NCI-H524 treated with DMSO at 0.1 percent for 48 hours (cell line): Measurements from ENCODE around the gene USP10.

Source experiments
- DNase-seq: peaks from one replicate; lab custom pipeline; 2025; lab: John Stamatoyannopoulos, UW

The USP10 gene

DNA sequence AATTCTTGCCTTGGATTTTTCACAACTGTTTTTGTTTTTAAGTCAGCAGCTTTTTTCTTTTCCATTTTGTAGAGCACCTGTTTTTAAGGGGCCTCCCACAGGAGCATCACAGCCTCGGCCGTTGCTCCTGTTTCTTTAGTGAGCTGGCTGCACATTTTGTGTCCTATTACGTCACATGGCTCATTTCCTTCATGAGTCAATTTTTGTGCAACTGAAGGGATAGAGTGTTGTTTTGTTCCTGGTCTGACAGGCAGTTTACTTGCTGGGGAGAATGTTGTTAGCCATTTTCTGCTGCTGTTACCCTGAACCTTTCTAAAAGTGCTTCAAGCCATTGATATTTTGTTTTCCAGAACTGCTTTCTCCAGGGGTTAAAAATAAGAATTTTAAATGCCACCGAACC is 75.0 kb downstream of the USP10 start:
- DNase-seq = no peak

DNA sequence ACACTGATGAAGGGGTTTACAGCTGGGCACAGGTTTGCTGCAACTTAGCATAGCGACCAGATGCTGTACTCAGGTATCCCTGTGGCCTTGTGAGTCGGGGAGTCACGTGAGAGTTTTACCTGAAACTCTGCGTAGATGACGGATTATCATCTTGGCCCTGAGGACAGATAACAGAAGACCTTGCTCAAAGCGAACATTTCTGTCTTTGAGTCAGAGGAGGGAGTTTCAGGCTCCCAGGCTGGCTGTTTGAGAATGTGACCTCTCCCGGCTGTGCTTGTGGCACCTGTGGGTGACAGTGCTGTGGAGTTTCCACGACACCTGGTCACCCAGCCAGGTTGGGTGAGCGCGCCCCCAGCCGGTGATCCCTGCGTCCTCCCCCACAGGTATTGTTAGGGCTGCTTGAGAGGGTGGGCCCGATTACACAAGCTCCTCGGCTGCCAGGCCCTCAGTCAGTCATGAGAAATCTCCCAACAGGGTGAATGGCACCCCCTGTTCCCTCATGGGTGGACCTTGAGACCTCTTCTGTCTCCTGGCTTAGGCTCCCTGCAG is 75.5 kb downstream of the USP10 start:
- DNase-seq = no peak

DNA sequence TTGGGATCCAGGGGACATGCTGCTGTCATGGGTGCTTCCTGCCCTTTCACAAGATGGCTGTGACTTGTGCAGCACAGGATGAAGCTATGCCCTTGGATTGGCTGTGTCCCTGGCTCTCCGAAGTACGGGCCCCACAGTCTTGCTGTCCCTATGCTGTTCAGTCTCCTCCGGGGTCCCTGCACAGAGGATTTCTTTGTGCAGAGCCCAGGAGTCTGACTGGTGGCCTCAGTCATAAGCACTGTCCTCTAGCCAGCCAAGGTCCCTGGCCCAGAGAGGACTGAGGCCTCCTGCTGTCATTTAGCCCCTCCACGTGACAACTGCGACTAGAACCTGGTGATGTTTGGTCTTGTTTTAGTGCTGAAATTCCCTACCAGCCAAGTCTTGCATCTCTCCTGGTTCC is 77.6 kb downstream of the USP10 start:
- DNase-seq = no peak

DNA sequence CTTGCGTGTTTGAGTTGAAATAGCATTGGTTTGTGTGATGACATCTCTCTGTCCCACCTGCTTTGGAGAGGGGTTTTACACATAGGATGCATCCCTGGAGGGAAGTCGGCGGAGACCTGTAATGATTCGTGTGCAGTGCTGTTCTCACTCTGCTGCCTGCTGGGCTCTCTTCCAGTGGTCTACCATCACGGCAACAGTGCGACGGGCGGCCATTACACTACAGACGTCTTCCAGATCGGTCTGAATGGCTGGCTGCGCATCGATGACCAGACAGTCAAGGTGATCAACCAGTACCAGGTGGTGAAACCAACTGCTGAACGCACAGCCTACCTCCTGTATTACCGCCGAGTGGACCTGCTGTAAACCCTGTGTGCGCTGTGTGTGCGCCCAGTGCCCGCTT is 78.9 kb downstream of the USP10 start:
- no peak for DNase-seq

DNA sequence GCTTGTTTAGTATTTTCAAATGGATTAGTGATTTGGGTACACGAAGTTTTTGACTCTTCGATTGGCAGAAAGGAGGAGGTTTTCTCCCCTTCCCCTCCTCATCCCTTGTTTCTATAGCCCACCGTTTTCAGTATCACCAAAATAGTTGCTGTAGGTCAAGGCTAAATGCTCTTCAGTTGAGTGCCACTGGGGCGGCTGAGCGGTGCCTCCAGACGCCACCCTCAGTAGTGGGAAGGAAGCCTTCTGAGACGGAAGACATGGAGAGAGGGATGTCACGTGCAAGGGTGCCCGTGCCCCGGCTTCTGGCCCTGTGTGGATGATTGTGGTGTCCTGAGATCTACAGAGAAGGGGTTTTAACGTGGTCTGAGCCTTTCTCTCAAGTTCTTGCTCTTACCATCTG is 80.3 kb downstream of the USP10 start:
- no peak for DNase-seq

DNA sequence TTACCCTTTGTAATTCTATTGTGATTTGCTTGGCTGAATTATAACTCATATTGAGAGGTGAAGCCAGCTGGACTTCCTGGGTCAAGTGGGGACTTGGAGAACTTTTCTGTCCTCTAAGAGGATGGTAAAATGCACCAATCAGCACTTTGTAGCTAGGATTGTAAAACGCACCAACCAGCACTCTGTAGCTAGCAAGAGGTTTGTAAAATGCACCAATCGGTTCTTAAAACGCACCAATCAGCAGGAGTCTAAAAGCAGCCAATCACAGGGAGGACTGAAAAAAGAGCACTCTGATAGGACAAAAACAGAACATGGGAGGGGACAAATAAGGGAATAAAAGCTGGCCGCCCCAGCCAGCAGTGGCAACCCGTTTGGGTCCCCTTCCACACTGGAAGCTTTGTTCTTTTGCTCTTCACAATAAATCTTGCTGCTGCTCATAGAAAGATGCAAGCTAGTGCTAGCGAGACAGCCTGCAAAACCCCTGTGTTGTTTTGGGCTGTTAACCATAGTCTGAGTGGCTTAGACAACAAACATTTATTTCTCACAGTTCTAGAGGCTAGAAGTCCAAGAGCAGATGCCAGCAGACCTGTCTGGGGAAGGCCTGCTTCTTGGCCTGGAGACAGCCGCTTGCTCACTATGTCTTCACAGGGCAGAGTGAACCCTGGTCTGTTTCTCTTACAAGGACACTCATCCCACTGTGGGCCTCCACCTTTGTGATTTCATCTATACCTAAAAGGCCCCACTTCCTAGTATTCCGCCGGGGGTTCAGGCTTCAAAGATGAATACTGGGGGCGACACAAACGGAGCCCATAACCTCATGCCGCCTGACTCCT is 81.0 kb downstream of the USP10 start:
- no peak for DNase-seq

DNA sequence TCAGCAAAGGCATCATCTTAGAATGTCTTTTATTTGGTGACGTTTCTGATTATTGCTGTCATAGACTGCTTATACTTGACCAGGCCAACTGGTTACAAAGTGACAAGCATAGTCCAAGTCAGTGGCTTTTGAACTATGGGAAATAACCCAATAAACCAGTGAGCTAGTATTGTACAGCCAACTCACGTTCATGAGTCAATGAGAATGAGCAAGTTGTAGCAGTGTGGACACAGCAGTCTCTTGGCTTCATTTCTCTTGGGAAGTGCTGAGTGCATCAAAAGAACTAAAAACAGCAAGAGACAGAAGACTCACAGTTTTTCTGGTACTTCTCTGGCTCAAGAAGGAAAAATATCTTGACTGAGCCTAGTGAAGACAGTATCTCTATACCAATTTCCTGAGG is 83.0 kb downstream of the USP10 start:
- no peak for DNase-seq

DNA sequence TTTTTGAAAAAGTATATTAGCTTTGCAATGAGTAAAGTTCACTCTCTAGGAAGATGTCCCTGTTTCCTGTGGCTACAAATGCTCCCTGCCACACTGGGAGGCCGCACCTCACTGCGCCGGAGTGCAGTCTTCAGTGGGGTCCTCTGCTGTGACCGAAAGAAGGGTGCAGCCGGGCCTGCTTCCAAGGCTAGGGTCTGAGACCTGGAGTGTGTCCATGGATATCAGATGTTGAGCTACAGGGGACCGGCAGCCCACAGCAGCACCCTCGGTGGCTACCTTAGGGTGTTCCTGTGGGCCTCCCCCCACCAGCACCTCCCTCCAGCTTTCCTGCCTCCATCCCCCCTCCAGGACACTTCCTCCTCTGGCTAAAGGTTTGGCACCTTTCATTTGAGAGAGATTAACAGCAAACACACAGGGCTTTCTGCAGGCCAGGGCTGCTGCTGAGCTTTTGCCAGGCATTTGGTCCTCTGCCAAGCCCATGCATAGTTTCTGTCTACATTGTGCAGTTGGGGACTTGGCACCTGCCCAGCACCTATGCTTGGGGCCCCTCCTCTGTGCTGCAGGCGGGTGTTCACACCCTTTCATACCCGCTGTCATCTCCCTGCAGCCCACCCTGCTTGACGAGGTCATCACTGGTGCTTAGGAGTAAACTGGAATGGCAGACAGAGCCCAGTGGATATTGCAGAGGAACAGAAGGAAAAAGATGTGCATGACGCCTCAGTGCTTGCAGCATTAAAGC is 86.2 kb downstream of the USP10 start:
- no peak for DNase-seq

DNA sequence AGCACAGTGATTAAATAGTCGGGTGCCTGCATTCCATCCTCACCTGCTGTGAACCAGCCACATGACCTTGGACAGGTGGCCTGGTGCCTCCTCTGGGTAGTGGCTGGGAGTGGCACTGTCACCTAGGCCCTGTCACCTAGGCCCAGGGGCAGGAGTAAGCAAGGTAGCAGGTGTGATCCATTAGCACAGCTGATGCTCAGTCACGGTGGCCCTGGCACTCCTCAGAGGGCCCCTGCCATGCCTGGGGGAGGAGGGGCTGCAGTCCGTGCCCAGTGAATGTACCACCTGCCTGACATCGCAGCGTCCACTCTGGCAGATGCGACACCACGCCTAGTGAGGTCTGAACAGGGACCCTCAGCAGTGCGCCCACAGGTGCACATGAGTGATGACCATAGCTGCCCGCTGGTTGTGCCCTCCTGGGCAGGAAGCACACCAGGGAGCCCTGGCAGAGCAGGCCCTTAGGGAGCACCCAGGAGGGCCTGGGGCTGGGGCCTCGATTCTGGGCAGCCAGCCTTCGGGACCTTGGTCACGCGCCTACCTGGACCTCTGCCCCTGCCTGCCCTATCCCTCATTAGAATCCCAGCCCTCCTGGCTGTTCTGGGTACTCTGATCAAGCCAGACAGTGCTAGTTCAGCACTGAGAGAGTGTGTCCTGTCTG is 86.9 kb downstream of the USP10 start:
- no peak for DNase-seq

DNA sequence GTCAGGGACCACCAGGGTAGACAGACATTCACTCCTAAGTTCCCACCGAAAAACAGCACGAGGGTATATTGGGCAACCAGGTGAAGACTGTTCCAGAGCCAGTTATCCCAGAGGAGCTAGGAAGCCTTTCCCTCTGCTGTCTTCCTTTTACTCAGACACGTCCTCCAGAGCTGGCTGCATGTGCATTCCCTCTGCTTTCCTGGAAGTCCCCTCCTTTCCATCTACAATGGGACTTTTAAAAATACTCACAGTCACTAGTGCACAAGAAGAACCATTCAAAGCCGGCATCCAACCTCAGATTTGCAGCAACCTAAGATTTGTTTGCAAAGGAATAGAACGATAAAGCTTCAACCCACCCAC is 87.4 kb downstream of the USP10 start:
- DNase-seq = no peak

DNA sequence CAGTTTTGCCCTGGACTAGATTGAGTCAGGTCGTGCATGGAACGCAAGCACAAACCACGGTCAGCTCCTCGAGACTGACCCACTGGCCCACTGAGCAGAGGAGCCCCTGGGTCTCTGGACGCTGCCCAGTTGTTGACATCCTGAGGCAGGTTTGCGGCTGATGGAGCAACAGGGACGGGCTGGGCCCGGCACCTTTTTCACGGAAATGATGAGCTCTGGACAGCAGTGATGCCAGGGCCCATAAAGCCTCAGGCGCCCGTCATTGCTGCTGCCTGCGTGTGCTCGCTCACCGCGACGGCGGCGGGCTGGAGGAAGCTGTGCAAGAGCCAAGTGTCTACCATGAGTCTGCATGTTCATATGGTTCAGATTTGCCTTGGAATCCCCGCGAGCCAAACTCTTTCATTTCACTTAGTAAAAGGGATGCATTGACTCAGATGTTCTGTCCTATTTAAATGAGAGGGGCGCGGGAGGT is 89.2 kb downstream of the USP10 start:
- no peak for DNase-seq

DNA sequence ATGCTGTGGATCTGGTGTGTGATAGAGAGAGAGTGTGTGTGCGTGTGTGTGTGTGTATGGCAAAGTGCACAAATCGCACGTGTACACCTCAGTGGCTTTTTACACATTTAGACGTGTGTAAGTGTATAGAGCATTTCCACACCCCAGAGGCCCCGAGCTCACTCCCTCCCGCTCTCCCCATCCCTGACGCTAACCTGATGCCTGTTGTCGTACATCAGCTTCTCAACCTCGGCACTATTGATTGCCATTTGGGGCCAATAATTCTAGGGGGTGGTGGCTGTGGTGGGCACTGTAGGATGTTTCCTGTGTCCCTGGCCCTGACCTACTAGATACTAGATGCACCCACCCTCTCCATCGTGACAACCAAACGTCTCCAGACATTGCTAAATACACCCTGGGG is 89.6 kb downstream of the USP10 start:
- no peak for DNase-seq

DNA sequence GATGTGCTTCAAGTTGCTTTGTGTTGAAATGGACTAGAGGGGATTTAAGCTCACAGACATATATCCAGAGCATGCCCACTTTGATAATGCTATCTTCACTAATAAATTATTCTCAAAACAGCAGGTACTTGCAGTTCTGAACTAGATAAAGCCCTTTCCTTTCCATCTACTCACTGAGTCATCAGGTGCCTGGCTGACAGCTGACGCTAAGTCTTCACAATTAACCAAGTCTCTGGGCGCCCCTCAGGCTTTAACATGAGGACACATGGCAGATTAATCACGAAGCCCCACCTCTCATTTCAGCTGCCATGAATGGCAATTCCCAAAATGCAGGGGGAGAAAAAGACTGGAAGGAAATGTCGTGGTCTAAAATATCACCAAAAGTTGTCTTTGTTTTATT is 90.5 kb downstream of the USP10 start:
- no peak for DNase-seq

DNA sequence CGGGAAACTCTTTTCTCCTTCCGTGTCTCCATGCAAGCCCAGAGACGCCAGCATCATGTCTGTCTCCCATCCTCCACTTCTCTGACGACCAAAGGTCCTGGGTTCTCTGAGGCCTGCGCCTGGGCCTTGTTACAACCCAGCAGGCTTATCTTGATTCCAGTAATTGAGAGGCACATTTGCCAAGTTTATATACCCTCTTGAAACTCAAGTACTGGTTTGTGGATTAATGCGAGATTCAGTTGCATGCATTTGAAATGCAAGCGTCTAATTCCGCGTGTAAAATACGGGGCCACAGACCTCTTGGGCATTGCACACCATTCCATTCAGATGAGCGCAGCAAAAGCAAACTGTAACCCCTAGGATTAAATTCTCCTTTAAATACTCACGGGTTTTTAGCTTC is 91.3 kb downstream of the USP10 start:
- peak; percentile 82 for DNase-seq

DNA sequence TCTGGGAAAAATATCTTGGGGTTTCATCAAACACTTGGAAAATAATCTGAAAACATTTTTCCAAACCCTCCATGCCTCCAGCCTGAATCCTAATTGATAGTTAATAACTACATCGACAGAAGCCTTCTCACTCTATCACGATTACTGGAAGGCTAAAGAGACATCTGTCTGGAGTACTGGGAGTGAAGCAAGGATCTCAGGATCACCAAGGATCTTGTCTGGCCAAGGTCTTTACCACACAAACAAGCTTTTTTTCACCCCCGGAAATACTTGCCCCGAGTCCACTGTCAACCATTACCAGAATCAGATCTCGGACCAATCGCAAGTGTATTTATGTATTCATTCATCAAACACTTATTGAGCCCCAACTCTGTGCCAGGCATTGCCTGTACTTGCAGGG is 91.7 kb downstream of the USP10 start:
- DNase-seq = no peak

DNA sequence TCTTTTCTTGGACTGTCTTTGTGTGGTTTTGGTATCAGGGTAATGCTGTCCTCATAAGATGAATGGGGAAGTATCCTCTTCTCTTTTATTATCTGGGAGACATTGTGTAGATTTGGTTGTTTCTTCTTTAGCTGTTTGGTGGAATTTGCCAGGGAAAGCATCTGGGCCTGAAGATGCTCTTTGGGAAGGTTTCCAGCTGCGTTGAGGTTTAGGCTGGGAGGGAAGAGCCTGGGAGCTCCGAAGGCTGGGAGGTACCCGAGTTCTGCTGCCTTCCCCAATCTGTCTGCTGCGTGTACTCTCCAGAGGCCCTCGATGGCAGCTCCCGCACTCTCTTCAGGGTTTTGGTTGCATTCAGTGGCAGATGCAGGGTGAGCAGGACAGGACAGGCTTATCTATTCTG is 94.4 kb downstream of the USP10 start:
- no peak for DNase-seq

DNA sequence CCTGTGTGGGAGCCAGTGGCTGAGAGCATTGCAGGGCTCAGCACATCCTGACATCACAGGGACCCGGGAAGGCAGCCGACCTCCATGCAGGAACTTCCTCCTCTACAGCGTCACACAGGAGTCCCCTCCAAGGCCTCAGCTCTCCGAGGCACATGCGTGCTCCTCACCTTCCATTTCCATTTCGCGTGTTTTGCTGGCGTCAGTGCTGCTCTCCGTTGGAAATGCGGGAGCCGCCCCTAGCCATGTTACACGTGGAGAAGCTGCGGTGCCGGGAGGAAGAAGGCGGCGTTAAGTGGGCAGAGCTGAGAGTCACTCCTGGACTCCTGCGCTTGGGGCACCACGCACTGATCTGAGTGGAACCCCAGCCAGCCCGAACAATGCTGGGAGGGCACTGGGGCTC is 94.8 kb downstream of the USP10 start:
- DNase-seq = no peak

DNA sequence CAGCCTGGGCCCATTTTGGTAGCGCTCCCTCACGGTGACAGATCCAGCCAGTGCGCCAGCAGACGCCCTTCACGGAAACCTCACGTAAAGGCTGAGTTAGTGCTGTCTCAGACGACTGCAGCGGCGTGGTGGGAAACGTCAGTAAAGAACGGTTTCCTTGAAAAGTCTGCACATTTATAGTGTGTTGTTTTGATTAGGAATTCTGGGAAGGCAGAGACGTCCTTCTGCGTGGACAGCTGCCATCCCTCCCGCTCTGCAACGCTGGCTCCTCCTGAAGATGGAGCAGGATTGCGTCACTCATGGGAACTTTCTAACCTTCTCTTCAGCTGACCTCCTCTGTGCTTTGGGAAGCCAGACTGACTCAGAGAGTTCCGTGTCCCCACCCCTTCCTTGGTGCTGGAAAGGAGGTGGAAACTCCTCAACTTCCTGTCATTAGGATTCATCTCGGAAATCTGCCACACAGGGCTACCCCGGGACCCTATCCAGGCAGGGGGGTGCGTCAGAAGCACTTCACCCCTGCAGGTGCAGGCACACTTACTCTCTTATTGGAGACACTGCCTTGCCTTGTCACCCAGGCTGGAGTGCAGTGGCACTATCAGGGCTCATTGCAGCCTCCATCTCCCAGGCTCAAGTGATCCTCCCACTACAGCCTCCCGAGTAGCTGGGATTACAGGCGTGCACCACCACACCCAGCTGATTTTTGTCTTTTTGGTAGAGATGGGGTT is 95.7 kb downstream of the USP10 start:
- no peak for DNase-seq

DNA sequence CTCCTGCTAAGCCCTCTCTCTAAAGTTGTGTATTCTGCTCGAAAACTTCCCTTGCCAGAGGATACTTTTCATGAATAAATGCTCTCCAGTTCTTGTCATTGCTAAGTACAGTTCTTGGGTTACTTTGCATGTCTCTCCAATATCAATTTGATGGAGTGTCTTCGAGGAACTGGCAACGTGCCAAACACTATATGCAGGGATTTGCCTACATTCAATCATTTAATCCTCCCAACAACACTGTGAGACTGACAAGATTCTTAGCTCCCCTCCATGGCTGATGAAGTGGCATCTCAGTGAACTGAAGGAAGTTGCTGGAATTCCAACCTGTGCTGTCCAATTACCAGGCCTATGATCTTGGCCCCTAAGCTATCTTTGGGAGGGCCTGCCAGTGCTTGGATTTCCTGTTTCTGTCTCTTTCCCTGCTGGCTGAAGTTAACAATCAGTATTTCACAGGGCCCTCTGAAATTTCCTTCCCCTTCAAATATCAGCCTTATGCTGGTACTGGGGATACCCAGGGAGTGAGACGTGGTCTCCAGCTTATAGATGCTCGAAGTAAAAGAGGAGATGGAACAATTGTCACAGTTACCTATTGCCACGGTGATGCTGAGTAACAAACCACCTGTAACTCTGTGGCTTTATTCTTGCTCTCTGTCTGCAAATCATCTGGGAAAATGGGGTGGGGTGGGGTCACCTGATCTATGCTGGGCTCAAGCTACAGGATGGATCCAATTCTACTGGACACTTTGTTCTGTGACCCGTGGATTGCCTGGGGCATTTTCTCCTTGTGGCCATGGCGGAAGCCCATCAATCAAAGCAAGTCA is 100.6 kb downstream of the USP10 start:
- no peak for DNase-seq

DNA sequence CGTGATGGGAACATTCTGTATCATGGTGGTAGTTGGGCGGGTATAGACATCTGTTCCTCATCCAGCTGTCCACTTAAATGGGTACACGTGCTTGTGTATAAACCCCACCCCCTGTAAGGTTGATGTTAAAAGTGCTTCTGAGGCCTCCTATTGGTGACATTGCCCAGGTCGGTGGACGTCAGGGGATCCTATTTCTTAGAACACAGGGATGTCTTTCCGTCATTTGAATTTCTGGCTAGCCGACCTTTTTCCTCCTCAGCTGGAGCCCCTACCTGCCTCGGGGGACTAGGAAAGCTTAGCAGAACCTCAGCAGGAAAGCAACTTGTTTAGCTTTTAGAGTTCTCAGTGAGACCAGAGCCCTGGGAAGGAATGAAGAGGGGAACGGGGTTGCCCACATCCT is 103.3 kb downstream of the USP10 start:
- no peak for DNase-seq

DNA sequence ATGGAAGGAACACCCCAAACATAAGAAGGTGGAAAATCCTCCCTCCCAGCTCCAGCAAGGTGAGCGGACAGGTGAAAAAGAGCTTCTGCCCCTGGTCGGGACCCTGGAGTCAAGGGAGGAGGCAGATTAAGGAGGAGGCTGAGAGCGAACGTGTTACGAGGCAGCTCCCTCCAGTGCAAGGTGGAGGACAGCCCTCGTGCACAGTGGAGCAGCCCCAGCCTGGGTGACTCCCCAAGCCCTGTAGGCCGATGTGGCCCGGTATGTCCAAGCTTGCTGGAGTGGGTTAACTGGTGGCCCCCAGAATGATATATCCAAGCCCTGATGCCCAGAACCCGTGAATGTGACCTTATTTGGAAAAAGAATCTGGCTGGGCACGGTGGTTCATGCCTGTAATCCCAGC is 104.5 kb downstream of the USP10 start:
- DNase-seq = no peak
